Neural progenitor cell (in vitro differentiated cells): ENCODE measurements around the gene SDHA. TPM values are rescaled to one million over a fixed set of nuclear protein-coding genes. Genes with fewer than 3 reads are reported as not detected.
A peak's percentile ranks its signal among the peaks of the same experiment; 100 is the strongest.

ENCODE experiments used
- DNase-seq: peaks from one replicate; pipeline ENCODE4 v3.0.0-alpha.2; 2016; ENCODE audit warnings: low spot score
- H2AFZ ChIP-seq: fragments of 200-600 bp; sonication (generic); replicated peaks from 2 replicates; pipeline ENCODE4 v1.6.1; 2016; ENCODE audit warnings: antibody characterized with exemption
- H3F3A ChIP-seq: fragments of 200-600 bp; sonication (generic); 2 replicates; pipeline ENCODE4 v1.6.1; 2016; ENCODE audit warnings: antibody characterized with exemption, low read depth
- H3K27ac ChIP-seq: fragments of 200-600 bp; sonication (generic); 2 replicates; pipeline ENCODE4 v1.5.1; 2016; ENCODE audit warnings: mild to moderate bottlenecking
- H3K27me3 ChIP-seq: fragments of 200-600 bp; sonication (generic); 2 replicates; pipeline ENCODE4 v1.6.1; 2016; ENCODE audit warnings: mild to moderate bottlenecking, moderate library complexity
- H3K36me3 ChIP-seq: fragments of 200-600 bp; sonication (generic); 2 replicates; pipeline ENCODE4 v1.5.1; 2016
- H3K4me1 ChIP-seq: fragments of 200-600 bp; sonication (generic); 2 replicates; pipeline ENCODE4 v1.6.1; 2016; ENCODE audit warnings: mixed run types
- H3K4me2 ChIP-seq: fragments of 200-600 bp; sonication (generic); 2 replicates; pipeline ENCODE4 v1.6.1; 2016
- H3K4me3 ChIP-seq: fragments of 200-600 bp; sonication (generic); 2 replicates; pipeline ENCODE4 v1.5.1; 2016
- H3K79me2 ChIP-seq: fragments of 200-600 bp; sonication (generic); 2 replicates; pipeline ENCODE4 v1.6.1; 2016; ENCODE audit warnings: low read depth
- H3K9ac ChIP-seq: fragments of 200-600 bp; sonication (generic); 2 replicates; pipeline ENCODE4 v1.6.1; 2016
- H3K9me3 ChIP-seq: fragments of 200-600 bp; sonication (generic); 2 replicates; pipeline ENCODE4 v1.5.1; 2016; ENCODE audit warnings: low read depth
- H4K20me1 ChIP-seq: fragments of 200-600 bp; sonication (generic); 2 replicates; pipeline ENCODE4 v1.6.1; 2016; ENCODE audit warnings: low read depth
- H3K27ac Mint-ChIP-seq: 3 replicates; pipeline ENCODE4 v1.8.0; 2021; ENCODE audit warnings: mixed read lengths
- H3K27me3 Mint-ChIP-seq: 2 replicates; pipeline ENCODE4 v1.8.0; 2022; ENCODE audit warnings: low read depth, mild to moderate bottlenecking, inconsistent platforms, moderate library complexity, mixed read lengths; ENCODE audit not compliant: insufficient read depth
- H3K36me3 Mint-ChIP-seq: 3 replicates; pipeline ENCODE4 v1.8.0; 2021; ENCODE audit warnings: mixed read lengths
- H3K4me1 Mint-ChIP-seq: 3 replicates; pipeline ENCODE4 v1.8.0; 2021; ENCODE audit warnings: mixed read lengths
- H3K4me3 Mint-ChIP-seq: 3 replicates; pipeline ENCODE4 v1.8.0; 2021; ENCODE audit warnings: mild to moderate bottlenecking, moderate library complexity, mixed read lengths
- H3K9me3 Mint-ChIP-seq: 3 replicates; pipeline ENCODE4 v1.8.0; 2020; ENCODE audit warnings: mixed read lengths
- EZH2 ChIP-seq: fragments of 200-600 bp; sonication (generic); IDR thresholded peaks from 2 replicates; pipeline ENCODE4 v1.6.1; 2017; ENCODE audit warnings: antibody characterized with exemption, mild to moderate bottlenecking, moderate library complexity
- EZH2phosphoT487 ChIP-seq: fragments of 200-600 bp; sonication (generic); IDR thresholded peaks from 2 replicates; pipeline ENCODE4 v1.6.1; 2017; ENCODE audit warnings: antibody characterized with exemption
- total RNA-seq: library from RNA; depleted of rRNA; stranded (reverse); fragments of >200 nt; gene quantifications from 2 replicates; pipeline ENCODE4 v1.2.3, GENCODE V29; 2015; ENCODE audit warnings: low replicate concordance
- TF ChIP-seq, protein P1 (sequence below): fragments of 200-600 bp; sonication (generic); IDR thresholded peaks from 2 replicates; pipeline ENCODE4 v1.5.1; 2017; ENCODE audit warnings: antibody characterized with exemption, mild to moderate bottlenecking

SDHA gene
- total RNA-seq, 1 donor from 2014 or later = 47.1 TPM

DNA sequence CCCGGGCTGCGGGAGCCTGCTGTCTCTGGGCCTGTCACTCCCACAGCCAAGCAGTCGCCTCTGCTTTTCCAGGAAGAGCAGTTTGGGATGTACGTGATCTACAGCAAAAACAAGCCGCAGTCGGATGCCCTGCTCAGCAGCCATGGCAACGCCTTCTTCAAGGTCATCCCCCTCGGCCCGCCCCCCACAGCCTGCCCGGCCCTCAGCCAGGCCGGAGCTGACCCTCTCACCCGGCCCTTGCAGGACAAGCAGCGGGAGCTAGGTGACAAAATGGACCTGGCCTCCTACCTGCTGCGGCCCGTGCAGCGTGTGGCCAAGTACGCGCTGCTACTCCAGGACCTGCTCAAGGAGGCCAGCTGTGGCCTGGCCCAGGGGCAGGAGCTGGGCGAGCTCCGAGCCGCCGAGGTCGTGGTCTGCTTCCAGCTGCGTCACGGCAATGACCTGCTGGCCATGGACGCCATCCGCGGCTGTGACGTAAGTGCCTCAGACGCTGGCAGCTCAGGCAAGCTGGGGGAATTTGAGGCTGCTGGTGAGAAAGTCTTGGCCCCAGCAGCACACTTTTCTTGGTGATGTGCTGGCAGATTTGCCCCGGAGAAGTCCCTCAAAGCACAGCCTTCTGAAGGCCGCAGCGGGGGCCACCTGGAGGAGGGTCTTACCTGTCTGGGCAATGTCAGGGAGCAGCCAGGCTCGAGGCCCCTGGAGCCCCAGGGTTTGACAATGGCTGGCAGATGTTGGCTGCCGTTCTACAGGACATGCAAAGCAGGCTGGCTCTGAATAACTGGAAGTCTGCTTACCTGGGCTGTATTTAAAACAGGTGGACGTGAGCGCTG is 46.9 kb upstream of the SDHA start:
- no peak for DNase-seq
- H3K27ac Mint-ChIP-seq = peak overlapping the region; percentile 76
- H3K4me1 ChIP-seq = no peaks in the 10 kb centered on the region
- H3K9ac ChIP-seq = no peak overlapping the region
- TF ChIP-seq EZH2phosphoT487 (no peak), EZH2 (no peak)
- TF ChIP-seq, protein P1, sequence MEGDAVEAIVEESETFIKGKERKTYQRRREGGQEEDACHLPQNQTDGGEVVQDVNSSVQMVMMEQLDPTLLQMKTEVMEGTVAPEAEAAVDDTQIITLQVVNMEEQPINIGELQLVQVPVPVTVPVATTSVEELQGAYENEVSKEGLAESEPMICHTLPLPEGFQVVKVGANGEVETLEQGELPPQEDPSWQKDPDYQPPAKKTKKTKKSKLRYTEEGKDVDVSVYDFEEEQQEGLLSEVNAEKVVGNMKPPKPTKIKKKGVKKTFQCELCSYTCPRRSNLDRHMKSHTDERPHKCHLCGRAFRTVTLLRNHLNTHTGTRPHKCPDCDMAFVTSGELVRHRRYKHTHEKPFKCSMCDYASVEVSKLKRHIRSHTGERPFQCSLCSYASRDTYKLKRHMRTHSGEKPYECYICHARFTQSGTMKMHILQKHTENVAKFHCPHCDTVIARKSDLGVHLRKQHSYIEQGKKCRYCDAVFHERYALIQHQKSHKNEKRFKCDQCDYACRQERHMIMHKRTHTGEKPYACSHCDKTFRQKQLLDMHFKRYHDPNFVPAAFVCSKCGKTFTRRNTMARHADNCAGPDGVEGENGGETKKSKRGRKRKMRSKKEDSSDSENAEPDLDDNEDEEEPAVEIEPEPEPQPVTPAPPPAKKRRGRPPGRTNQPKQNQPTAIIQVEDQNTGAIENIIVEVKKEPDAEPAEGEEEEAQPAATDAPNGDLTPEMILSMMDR = no peak
- no peaks in the 10 kb centered on the region for H4K20me1 ChIP-seq
- no peaks in the 10 kb centered on the region for H3K9me3 ChIP-seq
- H3K27me3 Mint-ChIP-seq = peaks cover 9% of the 10 kb centered on the region
- peaks cover 33% of the 10 kb centered on the region for H3K4me1 Mint-ChIP-seq
- no peak overlapping the region for H3K4me3 ChIP-seq
- no peaks in the 10 kb centered on the region for H3K36me3 ChIP-seq
- H3K36me3 Mint-ChIP-seq = peaks cover 13% of the 10 kb centered on the region
- H3K4me2 ChIP-seq = no peak overlapping the region
- H3K27ac ChIP-seq = no peak overlapping the region
- H3K79me2 ChIP-seq = no peaks in the 10 kb centered on the region
- H3F3A ChIP-seq = peaks cover 8% of the 10 kb centered on the region
- peak overlapping the region; percentile 33 for H3K4me3 Mint-ChIP-seq
- H3K27me3 ChIP-seq = no peaks in the 10 kb centered on the region
- H2AFZ ChIP-seq = no peak overlapping the region
- no peaks in the 10 kb centered on the region for H3K9me3 Mint-ChIP-seq

DNA sequence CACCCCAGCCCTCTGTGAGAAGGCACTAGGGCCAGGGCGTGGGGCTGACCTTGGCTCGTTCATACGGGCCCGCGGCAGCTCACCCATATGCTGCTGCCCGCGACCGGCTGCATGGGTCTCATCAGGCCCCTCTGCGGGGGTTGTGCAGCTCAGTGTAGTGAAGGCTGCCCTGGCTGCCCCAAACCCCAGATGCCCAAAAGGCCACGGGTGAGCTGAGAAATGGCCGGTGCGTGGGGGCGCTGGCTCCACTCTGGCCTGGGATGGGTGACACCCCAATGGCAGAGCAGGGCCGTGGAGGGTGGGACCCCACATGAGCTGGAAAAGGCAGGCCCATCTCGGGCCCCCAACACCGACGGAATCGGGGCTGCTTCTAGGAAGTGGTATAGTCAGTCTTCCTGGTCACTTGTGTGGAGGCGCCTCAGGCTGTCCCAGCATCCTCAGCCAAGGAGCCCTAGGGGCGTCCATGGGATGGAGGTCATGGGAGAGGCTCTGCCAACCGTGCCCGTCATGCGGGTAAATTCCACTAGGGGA is 46.3 kb upstream of the SDHA start:
- Histone ChIP-seq H3K79me2 (no peaks in the 10 kb centered on the region), H2AFZ (no peak overlapping the region), H3K9ac (no peak overlapping the region), H3K9me3 (no peaks in the 10 kb centered on the region), H3K27me3 (no peaks in the 10 kb centered on the region), H3K27ac (no peak overlapping the region), H3K4me3 (no peak overlapping the region), H4K20me1 (no peaks in the 10 kb centered on the region), H3K4me1 (no peaks in the 10 kb centered on the region), H3K36me3 (no peaks in the 10 kb centered on the region), H3F3A (peaks cover 5% of the 10 kb centered on the region), H3K4me2 (no peak overlapping the region)
- Mint-ChIP-seq H3K36me3 (peaks cover 13% of the 10 kb centered on the region), H3K27ac (no peak overlapping the region), H3K9me3 (no peaks in the 10 kb centered on the region), H3K27me3 (peaks cover 6% of the 10 kb centered on the region), H3K4me3 (no peak overlapping the region), H3K4me1 (peaks cover 32% of the 10 kb centered on the region)
- no peak for DNase-seq
- TF ChIP-seq EZH2 (no peak), EZH2phosphoT487 (no peak)
- TF ChIP-seq, protein P1 = no peak

DNA sequence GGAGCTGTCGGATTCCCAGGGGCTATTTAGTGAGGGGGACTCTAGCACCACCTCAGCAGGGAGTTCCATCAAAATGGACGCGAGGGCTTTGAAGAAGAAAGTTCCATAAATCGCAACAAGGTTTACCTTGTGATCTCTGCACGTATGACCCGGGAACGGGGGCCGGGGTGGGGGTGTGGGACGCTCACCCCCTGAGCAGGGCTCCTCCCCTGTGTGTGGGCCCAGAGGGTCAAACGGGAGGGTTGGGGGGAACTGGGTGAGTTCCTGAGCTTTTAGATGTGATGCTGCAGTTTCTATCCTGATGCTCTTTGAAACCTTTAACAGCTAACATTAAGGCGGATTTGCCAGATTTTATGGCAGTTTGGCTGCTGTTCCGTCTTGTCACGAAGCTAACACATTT is 45.7 kb upstream of the SDHA start:
- Mint-ChIP-seq H3K27ac (no peak overlapping the region), H3K9me3 (no peaks in the 10 kb centered on the region)
- no peak overlapping the region for H2AFZ ChIP-seq

More for the DNA sequence above, 45.7 kb upstream of the SDHA start:
- H3K4me1 ChIP-seq = no peaks in the 10 kb centered on the region
- no peaks in the 10 kb centered on the region for H3K36me3 ChIP-seq
- no peak overlapping the region for H3K27ac ChIP-seq
- H3F3A ChIP-seq = no peaks in the 10 kb centered on the region
- Mint-ChIP-seq H3K36me3 (peaks cover 13% of the 10 kb centered on the region), H3K4me1 (peaks cover 31% of the 10 kb centered on the region), H3K4me3 (no peak overlapping the region), H3K27me3 (peaks cover 4% of the 10 kb centered on the region)
- no peaks in the 10 kb centered on the region for H3K9me3 ChIP-seq
- no peak overlapping the region for H3K9ac ChIP-seq
- no peak overlapping the region for H3K4me2 ChIP-seq
- H3K79me2 ChIP-seq = no peaks in the 10 kb centered on the region
- DNase-seq = no peak
- TF ChIP-seq, protein P1 = no peak
- TF ChIP-seq EZH2 = no peak
- TF ChIP-seq EZH2phosphoT487 = no peak
- no peak overlapping the region for H3K4me3 ChIP-seq
- H3K27me3 ChIP-seq = no peaks in the 10 kb centered on the region
- H4K20me1 ChIP-seq = no peaks in the 10 kb centered on the region
